Ishikawa (cell line): ENCODE results near the gene SHISAL1.

Experiments
- CEBPB ChIP-seq: IDR thresholded peaks from 2 replicates; pipeline ENCODE4 v1.6.1; 2012
- CREB1 ChIP-seq: IDR thresholded peaks from 2 replicates; pipeline ENCODE4 v1.6.1; 2012; ENCODE audit warnings: low read depth
- EGR1 ChIP-seq: IDR thresholded peaks from 2 replicates; pipeline ENCODE4 v1.6.1; 2012
- EP300 ChIP-seq: IDR thresholded peaks from 2 replicates; pipeline ENCODE4 v1.6.1; 2012; ENCODE audit warnings: borderline replicate concordance
- FOXM1 ChIP-seq: IDR thresholded peaks from 2 replicates; pipeline ENCODE4 v1.6.1; 2012; ENCODE audit warnings: low read depth, borderline replicate concordance
- MAX ChIP-seq: IDR thresholded peaks from 2 replicates; pipeline ENCODE4 v1.6.1; 2012
- NFIC ChIP-seq: IDR thresholded peaks from 2 replicates; pipeline ENCODE4 v1.6.1; 2012
- RAD21 ChIP-seq: IDR thresholded peaks from 2 replicates; pipeline ENCODE4 v1.6.1; 2012; ENCODE audit warnings: low read depth
- TAF1 ChIP-seq: IDR thresholded peaks from 2 replicates; pipeline ENCODE4 v1.6.1; 2012; ENCODE audit warnings: low read depth, mild to moderate bottlenecking
- TCF12 ChIP-seq: IDR thresholded peaks from 2 replicates; pipeline ENCODE4 v1.6.1; 2012; ENCODE audit warnings: low read depth
- TEAD4 ChIP-seq: IDR thresholded peaks from 2 replicates; pipeline ENCODE4 v1.6.1; 2012
- YY1 ChIP-seq: IDR thresholded peaks from 2 replicates; pipeline ENCODE4 v1.6.1; 2012; ENCODE audit warnings: low read depth
- ZBTB7A ChIP-seq: IDR thresholded peaks from 2 replicates; pipeline ENCODE4 v1.6.1; 2012; ENCODE audit warnings: low read depth
- TF ChIP-seq, protein P1 (sequence below): IDR thresholded peaks from 2 replicates; pipeline ENCODE4 v1.6.1; 2012
- TF ChIP-seq, protein P2 (sequence below): IDR thresholded peaks from 2 replicates; pipeline ENCODE4 v1.6.1; 2012; ENCODE audit warnings: low read depth, mild to moderate bottlenecking

The SHISAL1 gene

DNA sequence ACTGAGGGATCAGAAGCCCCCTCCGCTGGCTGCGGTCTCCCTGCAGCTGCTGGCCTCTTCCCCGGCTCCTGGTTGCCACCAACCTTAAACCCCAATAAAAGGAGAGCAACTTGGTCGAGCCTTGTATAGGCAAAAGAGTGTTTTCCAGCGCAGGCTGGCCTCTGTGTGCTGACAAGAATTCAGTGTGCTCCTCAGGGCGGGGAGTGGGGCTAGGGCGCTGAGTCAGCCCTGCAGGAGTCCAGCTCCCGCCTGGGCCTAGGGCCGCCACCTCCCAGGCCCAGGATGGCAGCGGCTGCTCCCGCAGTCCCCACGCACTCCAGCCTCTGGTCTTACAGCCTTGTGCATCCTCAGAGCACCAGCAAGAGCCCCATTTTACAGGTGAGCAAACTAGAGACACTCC, at the start of gene SHISAL1:
Gene SHISAL1 (minus strand): TSS at position 186 of the 400 bp plus-strand sequence. CDS start 12,006 bp downstream, outside the sequence.
- no peak for TF ChIP-seq TCF12
- no peak for TF ChIP-seq ZBTB7A
- no peak for TF ChIP-seq YY1
- TF ChIP-seq EP300 = no peak
- no peak for TF ChIP-seq EGR1
- TF ChIP-seq, protein P1, sequence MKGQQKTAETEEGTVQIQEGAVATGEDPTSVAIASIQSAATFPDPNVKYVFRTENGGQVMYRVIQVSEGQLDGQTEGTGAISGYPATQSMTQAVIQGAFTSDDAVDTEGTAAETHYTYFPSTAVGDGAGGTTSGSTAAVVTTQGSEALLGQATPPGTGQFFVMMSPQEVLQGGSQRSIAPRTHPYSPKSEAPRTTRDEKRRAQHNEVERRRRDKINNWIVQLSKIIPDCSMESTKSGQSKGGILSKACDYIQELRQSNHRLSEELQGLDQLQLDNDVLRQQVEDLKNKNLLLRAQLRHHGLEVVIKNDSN = no peak
- no peak for TF ChIP-seq RAD21
- TF ChIP-seq FOXM1 = no peak
- TF ChIP-seq CEBPB = no peak
- TF ChIP-seq TAF1 = no peak
- TF ChIP-seq, protein P2, sequence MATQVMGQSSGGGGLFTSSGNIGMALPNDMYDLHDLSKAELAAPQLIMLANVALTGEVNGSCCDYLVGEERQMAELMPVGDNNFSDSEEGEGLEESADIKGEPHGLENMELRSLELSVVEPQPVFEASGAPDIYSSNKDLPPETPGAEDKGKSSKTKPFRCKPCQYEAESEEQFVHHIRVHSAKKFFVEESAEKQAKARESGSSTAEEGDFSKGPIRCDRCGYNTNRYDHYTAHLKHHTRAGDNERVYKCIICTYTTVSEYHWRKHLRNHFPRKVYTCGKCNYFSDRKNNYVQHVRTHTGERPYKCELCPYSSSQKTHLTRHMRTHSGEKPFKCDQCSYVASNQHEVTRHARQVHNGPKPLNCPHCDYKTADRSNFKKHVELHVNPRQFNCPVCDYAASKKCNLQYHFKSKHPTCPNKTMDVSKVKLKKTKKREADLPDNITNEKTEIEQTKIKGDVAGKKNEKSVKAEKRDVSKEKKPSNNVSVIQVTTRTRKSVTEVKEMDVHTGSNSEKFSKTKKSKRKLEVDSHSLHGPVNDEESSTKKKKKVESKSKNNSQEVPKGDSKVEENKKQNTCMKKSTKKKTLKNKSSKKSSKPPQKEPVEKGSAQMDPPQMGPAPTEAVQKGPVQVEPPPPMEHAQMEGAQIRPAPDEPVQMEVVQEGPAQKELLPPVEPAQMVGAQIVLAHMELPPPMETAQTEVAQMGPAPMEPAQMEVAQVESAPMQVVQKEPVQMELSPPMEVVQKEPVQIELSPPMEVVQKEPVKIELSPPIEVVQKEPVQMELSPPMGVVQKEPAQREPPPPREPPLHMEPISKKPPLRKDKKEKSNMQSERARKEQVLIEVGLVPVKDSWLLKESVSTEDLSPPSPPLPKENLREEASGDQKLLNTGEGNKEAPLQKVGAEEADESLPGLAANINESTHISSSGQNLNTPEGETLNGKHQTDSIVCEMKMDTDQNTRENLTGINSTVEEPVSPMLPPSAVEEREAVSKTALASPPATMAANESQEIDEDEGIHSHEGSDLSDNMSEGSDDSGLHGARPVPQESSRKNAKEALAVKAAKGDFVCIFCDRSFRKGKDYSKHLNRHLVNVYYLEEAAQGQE = no peak
- no peak for TF ChIP-seq CREB1
- TF ChIP-seq MAX = no peak
- no peak for TF ChIP-seq NFIC
- TF ChIP-seq TEAD4 = no peak

DNA sequence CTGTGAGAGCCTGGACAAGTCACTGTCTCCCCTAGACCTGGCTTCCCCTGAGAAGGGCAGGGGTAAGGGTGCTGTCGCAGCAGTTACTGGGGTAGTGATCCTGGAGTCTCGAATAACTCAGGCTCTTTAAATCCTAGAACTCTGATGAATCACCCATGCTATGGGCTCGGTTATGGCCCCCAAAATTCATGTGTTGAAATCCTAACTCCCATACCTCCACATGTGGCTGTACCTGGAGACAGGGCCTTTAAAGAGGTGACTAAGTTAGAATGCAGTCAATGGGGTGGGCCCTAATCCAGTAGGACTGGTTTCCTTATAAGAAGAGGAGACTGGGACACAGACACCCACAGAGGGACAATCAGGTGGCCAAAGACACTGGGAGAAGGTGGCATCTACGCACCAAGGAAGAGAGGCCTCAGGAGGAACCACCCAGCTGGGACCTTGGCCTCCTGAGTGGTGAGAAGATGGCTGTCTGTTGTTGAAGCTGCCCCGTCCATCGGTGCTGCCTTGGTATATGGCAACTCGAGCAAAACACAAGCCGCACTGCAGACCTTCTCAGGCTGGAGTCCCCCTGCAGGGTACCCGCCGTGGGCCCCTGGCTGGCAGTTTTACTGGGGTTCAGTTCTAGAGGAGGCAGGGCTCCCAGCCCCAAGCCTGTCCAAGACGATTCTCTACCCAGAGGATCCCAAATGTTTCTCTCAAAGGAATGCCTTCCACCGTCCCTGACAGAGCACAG, 48.8 kb upstream of the SHISAL1 start:
- TF ChIP-seq TEAD4 (no peak), YY1 (no peak), CREB1 (no peak), FOXM1 (no peak), TCF12 (no peak), NFIC (no peak), MAX (no peak), EGR1 (no peak), RAD21 (no peak), ZBTB7A (no peak), EP300 (no peak), TAF1 (no peak), CEBPB (no peak)
- TF ChIP-seq, protein P2 = no peak
- TF ChIP-seq, protein P1 = no peak

- TF ChIP-seq CEBPB (no peak), NFIC (peak; percentile 63), TCF12 (no peak), TAF1 (no peak), MAX (no peak)
- TF ChIP-seq, protein P2 = no peak
These were observed 48.1 kb upstream of the SHISAL1 start for GRCh38 chr22:44360668-44361381.

- no peak for TF ChIP-seq TAF1
- TF ChIP-seq ZBTB7A = no peak
- TF ChIP-seq YY1 = no peak
- no peak for TF ChIP-seq TEAD4
- no peak for TF ChIP-seq CREB1
- no peak for TF ChIP-seq EP300
These were observed 47.5 kb upstream of the SHISAL1 start for GRCh38 chr22:44360306-44360667.
